Smooth muscle cell (in vitro differentiated cells): ENCODE results near the gene RBM33. TPM values are rescaled to one million over a fixed set of nuclear protein-coding genes. Genes with fewer than 3 reads are reported as not detected.
"Not testable (repeated sequence)": the region's sequence is repeated elsewhere in the genome, so short reads cannot be mapped to it uniquely, and the experiment has no call there.

Experiments used
- DNase-seq: peaks from one replicate; lab custom pipeline; 2025; ENCODE audit not compliant: unreplicated experiment; lab: John Stamatoyannopoulos, UW
- H2AFZ ChIP-seq: fragments of 200-600 bp; sonication (generic); 2 replicates; pipeline ENCODE4 v1.6.0; 2016; ENCODE audit warnings: antibody characterized with exemption, low read depth, mild to moderate bottlenecking
- H3F3A ChIP-seq: fragments of 200-600 bp; sonication (generic); 2 replicates; pipeline ENCODE4 v1.6.0; 2017; ENCODE audit warnings: antibody characterized with exemption, low read depth
- H3K27ac ChIP-seq: fragments of 200-600 bp; sonication (generic); 2 replicates; pipeline ENCODE4 v1.5.1; 2016; ENCODE audit warnings: low read depth, mild to moderate bottlenecking
- H3K27me3 ChIP-seq: fragments of 200-600 bp; sonication (generic); 2 replicates; pipeline ENCODE4 v1.6.1; 2016; ENCODE audit warnings: low read depth, mild to moderate bottlenecking
- H3K36me3 ChIP-seq: fragments of 200-600 bp; sonication (generic); 2 replicates; pipeline ENCODE4 v1.5.1; 2016; ENCODE audit warnings: low read depth
- H3K4me1 ChIP-seq: fragments of 200-600 bp; sonication (generic); 2 replicates; pipeline ENCODE4 v1.5.1; 2016; ENCODE audit warnings: low read depth
- H3K4me2 ChIP-seq: fragments of 200-600 bp; sonication (generic); 2 replicates; pipeline ENCODE4 v1.6.0; 2016; ENCODE audit warnings: mild to moderate bottlenecking
- H3K4me3 ChIP-seq: fragments of 200-600 bp; sonication (generic); 2 replicates; pipeline ENCODE4 v1.5.1; 2016; ENCODE audit warnings: mild to moderate bottlenecking
- H3K79me2 ChIP-seq: fragments of 200-600 bp; sonication (generic); 2 replicates; pipeline ENCODE4 v1.6.0; 2016; ENCODE audit warnings: low read depth, mild to moderate bottlenecking
- H3K9ac ChIP-seq: fragments of 200-600 bp; sonication (generic); 2 replicates; pipeline ENCODE4 v1.6.0; 2016; ENCODE audit warnings: low read depth
- H3K9me3 ChIP-seq: fragments of 200-600 bp; sonication (generic); replicated peaks from 2 replicates; pipeline ENCODE4 v1.5.1; 2016; ENCODE audit warnings: low read depth
- H4K20me1 ChIP-seq: fragments of 200-600 bp; sonication (generic); 2 replicates; pipeline ENCODE4 v1.6.0; 2016; ENCODE audit warnings: low read depth
- WGBS: methylation state at CpG from one replicate; pipeline ENCODE4 v1.1.7; 2016; ENCODE audit warnings: low lambda C conversion rate; 5-methylcytosine and 5-hydroxymethylcytosine counted together
- polyA plus RNA-seq: library from polyadenylated mRNA; unstranded; fragments of >200 nt; fragmentation: Nextera tagmentation; extraction: Ambion mirVana; gene quantifications from 2 replicates; pipeline ENCODE4 v1.2.1, GENCODE V29; 2016
- total RNA-seq: library from RNA; depleted of rRNA; stranded (reverse); fragments of >200 nt; gene quantifications from 2 replicates; pipeline ENCODE4 v1.2.3, GENCODE V29; 2014
- TF ChIP-seq, protein P1 (sequence below): fragments of 200-600 bp; sonication (generic); IDR thresholded peaks from 2 replicates; pipeline ENCODE4 v1.5.1; 2017; ENCODE audit warnings: borderline replicate concordance, mild to moderate bottlenecking, antibody characterized with exemption; ENCODE audit not compliant: insufficient read depth, poor library complexity, severe bottlenecking

The RBM33 gene
- total and polyA plus RNA-seq, 2 experiments from 2014 or later: 22.5 to 25.3 TPM

- peaks cover 72% of the 10 kb centered on the region for H3K79me2 ChIP-seq
- no peak overlapping the region for H3K27ac ChIP-seq
- H3K36me3 ChIP-seq: peaks cover 9% of the 10 kb centered on the region
- H3F3A ChIP-seq: no peaks in the 10 kb centered on the region
- H2AFZ ChIP-seq: no peak overlapping the region
- no peak overlapping the region for H3K4me3 ChIP-seq
- H4K20me1 ChIP-seq: peaks cover 79% of the 10 kb centered on the region
- peaks cover 6% of the 10 kb centered on the region for H3K4me1 ChIP-seq
- TF ChIP-seq, protein P1, sequence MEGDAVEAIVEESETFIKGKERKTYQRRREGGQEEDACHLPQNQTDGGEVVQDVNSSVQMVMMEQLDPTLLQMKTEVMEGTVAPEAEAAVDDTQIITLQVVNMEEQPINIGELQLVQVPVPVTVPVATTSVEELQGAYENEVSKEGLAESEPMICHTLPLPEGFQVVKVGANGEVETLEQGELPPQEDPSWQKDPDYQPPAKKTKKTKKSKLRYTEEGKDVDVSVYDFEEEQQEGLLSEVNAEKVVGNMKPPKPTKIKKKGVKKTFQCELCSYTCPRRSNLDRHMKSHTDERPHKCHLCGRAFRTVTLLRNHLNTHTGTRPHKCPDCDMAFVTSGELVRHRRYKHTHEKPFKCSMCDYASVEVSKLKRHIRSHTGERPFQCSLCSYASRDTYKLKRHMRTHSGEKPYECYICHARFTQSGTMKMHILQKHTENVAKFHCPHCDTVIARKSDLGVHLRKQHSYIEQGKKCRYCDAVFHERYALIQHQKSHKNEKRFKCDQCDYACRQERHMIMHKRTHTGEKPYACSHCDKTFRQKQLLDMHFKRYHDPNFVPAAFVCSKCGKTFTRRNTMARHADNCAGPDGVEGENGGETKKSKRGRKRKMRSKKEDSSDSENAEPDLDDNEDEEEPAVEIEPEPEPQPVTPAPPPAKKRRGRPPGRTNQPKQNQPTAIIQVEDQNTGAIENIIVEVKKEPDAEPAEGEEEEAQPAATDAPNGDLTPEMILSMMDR: no peak
- no peaks in the 10 kb centered on the region for H3K27me3 ChIP-seq
- no peaks in the 10 kb centered on the region for H3K9me3 ChIP-seq
- DNase-seq: no peak
- H3K9ac ChIP-seq: no peak overlapping the region
- 93% methylated on average over 12 of the region's 12 CpGs for WGBS
- H3K4me2 ChIP-seq: no peak overlapping the region
Measured at GRCh38 chr7:155685070-155685790, 40.8 kb downstream of the RBM33 start.

DNA sequence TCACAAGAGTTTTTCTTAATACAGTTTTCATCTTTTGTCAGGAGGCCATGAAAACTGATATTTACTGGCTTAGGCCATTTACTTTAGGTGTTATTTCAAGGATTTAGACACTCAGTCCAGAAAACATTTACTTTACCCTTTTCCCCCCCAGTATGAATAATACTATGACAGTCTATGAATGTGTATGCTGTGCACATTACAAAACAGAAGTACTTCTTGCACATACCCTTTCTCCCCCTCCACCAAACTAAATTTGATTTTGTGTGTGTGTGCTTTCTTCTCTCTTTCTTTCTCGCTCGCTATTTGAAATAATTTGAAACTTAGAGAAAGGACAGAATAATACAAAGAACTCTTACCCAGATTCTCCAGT lies 41.3 kb downstream of the RBM33 start:
- peaks cover 72% of the 10 kb centered on the region for H3K79me2 ChIP-seq
- H3K9me3 ChIP-seq: no peaks in the 10 kb centered on the region
- no peak overlapping the region for H3K9ac ChIP-seq
- H2AFZ ChIP-seq: no peak overlapping the region
- H3K4me2 ChIP-seq: no peak overlapping the region
- no peak for DNase-seq
- H4K20me1 ChIP-seq: peaks cover 79% of the 10 kb centered on the region
- no peak overlapping the region for H3K4me3 ChIP-seq
- H3F3A ChIP-seq: no peaks in the 10 kb centered on the region
- TF ChIP-seq, protein P1: no peak
- H3K36me3 ChIP-seq: peaks cover 5% of the 10 kb centered on the region
- WGBS: 96% methylated on average over 2 of the region's 2 CpGs
- no peaks in the 10 kb centered on the region for H3K27me3 ChIP-seq
- H3K4me1 ChIP-seq: peaks cover 6% of the 10 kb centered on the region
- H3K27ac ChIP-seq: no peak overlapping the region

GRCh38 chr7:155686620-155687324 lies 42.3 kb downstream of the RBM33 start:
- not testable (repeated sequence) for H3K4me1 ChIP-seq, H3K36me3 ChIP-seq, H2AFZ ChIP-seq, H3F3A ChIP-seq, H3K4me2 ChIP-seq, H3K9ac ChIP-seq, DNase-seq, H3K27ac ChIP-seq, H3K9me3 ChIP-seq, H3K27me3 ChIP-seq, H3K4me3 ChIP-seq
- peaks cover 78% of the 10 kb centered on the region for H3K79me2 ChIP-seq
- H4K20me1 ChIP-seq: peaks cover 79% of the 10 kb centered on the region
- WGBS: 47% methylated on average over 2 of the region's 2 CpGs

- H3K9me3 ChIP-seq, H3K9ac ChIP-seq, H3K4me2 ChIP-seq, H3K4me3 ChIP-seq, H3K27me3 ChIP-seq, H3K4me1 ChIP-seq, H2AFZ ChIP-seq, H3K36me3 ChIP-seq, H3K27ac ChIP-seq, DNase-seq, H3F3A ChIP-seq: not testable (repeated sequence)
- 93% methylated on average over 2 of the region's 2 CpGs for WGBS
- Histone ChIP-seq H3K79me2 (peaks cover 78% of the 10 kb centered on the region), H4K20me1 (peaks cover 79% of the 10 kb centered on the region)
Measured at GRCh38 chr7:155688237-155688636, 43.8 kb downstream of the RBM33 start.

GRCh38 chr7:155690655-155691054 lies 46.2 kb downstream of the RBM33 start:
- not testable (repeated sequence) for H3F3A ChIP-seq, H3K9me3 ChIP-seq, H3K36me3 ChIP-seq, H3K9ac ChIP-seq, H3K4me3 ChIP-seq, DNase-seq, H3K4me2 ChIP-seq, H2AFZ ChIP-seq, H3K27me3 ChIP-seq, H3K4me1 ChIP-seq, H3K27ac ChIP-seq
- WGBS: 98% methylated on average over 3 of the region's 3 CpGs
- Histone ChIP-seq H3K79me2 (peaks cover 81% of the 10 kb centered on the region), H4K20me1 (peaks cover 79% of the 10 kb centered on the region)
